Fibroblast of gingiva (primary cell): ENCODE measurements around the gene CD38.

ENCODE experiments used
- DNase-seq: peaks from one replicate; pipeline ENCODE4 v3.0.0-alpha.2; 2011; ENCODE audit warnings: low read depth

CD38 gene

GRCh38 chr4:15868111-15868510 lies 90.0 kb downstream of the CD38 start:
- DNase-seq: no peak

- DNase-seq: no peak
These were observed 90.8 kb downstream of the CD38 start for GRCh38 chr4:15868826-15869413.

GRCh38 chr4:15870079-15870478 lies 92.0 kb downstream of the CD38 start:
- no peak for DNase-seq

GRCh38 chr4:15870921-15871664 lies 93.0 kb downstream of the CD38 start:
- DNase-seq: no peak

- no peak for DNase-seq
These were observed 95.0 kb downstream of the CD38 start for GRCh38 chr4:15873117-15873516.

GRCh38 chr4:15874671-15875070 lies 96.5 kb downstream of the CD38 start:
- DNase-seq: no peak

- DNase-seq: no peak
These were observed 97.7 kb downstream of the CD38 start for GRCh38 chr4:15875663-15876460.

- no peak for DNase-seq
These were observed 99.9 kb downstream of the CD38 start for GRCh38 chr4:15878011-15878410.

- no peak for DNase-seq
These were observed 103.7 kb downstream of the CD38 start for GRCh38 chr4:15881820-15882219.

GRCh38 chr4:15882675-15883086 lies 104.6 kb downstream of the CD38 start:
- peak; percentile 70 for DNase-seq

- no peak for DNase-seq
These were observed 105.6 kb downstream of the CD38 start for GRCh38 chr4:15883610-15884243.

GRCh38 chr4:15884666-15885065 lies 106.5 kb downstream of the CD38 start:
- DNase-seq: no peak

GRCh38 chr4:15885422-15885821 lies 107.3 kb downstream of the CD38 start:
- DNase-seq: no peak

- no peak for DNase-seq
These were observed 110.4 kb downstream of the CD38 start for GRCh38 chr4:15888515-15888914.

GRCh38 chr4:15890246-15890829 lies 112.2 kb downstream of the CD38 start:
- DNase-seq: no peak

- DNase-seq: no peak
These were observed 113.2 kb downstream of the CD38 start for GRCh38 chr4:15891312-15891711.

- peak; percentile 83 for DNase-seq
These were observed 115.8 kb downstream of the CD38 start for GRCh38 chr4:15893962-15894361.

GRCh38 chr4:15894393-15894792 lies 116.3 kb downstream of the CD38 start:
- DNase-seq: no peak

GRCh38 chr4:15894921-15895916 lies 117.1 kb downstream of the CD38 start:
- DNase-seq: no peak

- DNase-seq: no peak
These were observed 119.4 kb downstream of the CD38 start for GRCh38 chr4:15897577-15897976.

GRCh38 chr4:15898902-15899301 lies 120.8 kb downstream of the CD38 start:
- no peak for DNase-seq
